Measurements from ENCODE around the gene COX11.

The COX11 gene

DNA sequence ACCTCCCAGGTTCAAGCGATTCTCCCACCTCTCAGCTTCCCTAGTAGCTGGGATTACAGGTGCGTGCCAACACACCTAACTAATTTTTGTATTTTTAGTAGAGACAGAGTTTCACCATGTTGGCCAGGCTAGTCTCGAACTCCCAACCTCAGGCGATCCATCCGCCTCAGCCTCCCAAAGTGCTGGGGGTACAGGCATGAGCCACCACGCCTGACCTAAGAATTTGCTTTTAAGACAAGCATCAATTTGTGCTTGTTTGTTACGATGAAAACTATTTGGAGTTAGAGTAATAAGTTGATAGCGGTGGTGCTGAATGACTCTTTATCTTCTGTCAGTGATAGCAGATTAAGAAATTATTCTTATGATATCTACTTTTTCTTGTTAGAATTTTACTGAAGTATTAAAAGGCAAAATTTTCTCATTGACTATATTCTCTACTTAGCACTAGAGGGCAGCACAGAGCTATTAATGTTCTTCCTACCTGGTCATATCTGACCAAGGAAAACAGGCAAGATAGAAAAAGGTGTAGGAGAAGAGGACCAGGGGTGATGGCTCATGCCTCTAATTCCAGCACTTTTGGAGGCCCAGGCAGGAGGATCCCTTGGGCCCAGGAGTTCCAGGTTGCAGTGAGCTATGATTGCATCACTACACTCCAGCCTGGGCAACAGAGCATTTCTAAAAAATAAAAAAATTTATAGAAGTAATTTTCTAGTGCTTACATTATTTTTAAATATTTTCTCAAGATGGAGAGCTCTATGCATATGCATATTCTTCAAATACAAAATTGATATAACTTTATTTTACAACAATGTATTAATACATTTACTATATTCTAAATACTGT, 24.6 kb upstream of the COX11 start:
- no peak overlapping the region for H3K4me3 ChIP-seq (ENCODE audit: low read depth, low read length)
- DNase-seq (ENCODE audit: low read depth), result peak; percentile 13
- TF ChIP-seq, protein P1, sequence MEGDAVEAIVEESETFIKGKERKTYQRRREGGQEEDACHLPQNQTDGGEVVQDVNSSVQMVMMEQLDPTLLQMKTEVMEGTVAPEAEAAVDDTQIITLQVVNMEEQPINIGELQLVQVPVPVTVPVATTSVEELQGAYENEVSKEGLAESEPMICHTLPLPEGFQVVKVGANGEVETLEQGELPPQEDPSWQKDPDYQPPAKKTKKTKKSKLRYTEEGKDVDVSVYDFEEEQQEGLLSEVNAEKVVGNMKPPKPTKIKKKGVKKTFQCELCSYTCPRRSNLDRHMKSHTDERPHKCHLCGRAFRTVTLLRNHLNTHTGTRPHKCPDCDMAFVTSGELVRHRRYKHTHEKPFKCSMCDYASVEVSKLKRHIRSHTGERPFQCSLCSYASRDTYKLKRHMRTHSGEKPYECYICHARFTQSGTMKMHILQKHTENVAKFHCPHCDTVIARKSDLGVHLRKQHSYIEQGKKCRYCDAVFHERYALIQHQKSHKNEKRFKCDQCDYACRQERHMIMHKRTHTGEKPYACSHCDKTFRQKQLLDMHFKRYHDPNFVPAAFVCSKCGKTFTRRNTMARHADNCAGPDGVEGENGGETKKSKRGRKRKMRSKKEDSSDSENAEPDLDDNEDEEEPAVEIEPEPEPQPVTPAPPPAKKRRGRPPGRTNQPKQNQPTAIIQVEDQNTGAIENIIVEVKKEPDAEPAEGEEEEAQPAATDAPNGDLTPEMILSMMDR (IDR thresholded peaks at IDR 0.05; ENCODE audit: low read depth, low read length, missing control alignments), result peak; percentile 43

DNA sequence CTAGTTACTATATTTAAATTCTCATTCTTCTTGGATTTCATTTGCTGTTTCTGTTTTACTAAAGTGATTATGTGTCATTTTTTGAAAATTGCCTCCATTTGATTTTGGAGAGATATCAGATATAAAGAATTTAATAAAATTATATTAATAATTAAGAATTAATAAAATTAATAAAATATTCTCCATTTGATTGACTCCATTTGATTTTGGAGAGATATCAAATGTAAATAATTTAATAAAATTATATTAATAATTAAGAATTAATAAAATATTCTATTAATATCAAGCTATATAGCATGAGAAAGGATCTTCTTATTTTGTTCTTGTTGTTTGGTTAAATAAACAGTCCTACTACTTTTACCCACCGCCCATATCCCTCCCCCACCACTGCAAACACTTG, 23.1 kb upstream of the COX11 start:
- H3K4me3 ChIP-seq (ENCODE audit: low read depth, low read length), result no peak overlapping the region
- TF ChIP-seq, protein P1 (IDR thresholded peaks at IDR 0.05; ENCODE audit: low read depth, low read length, missing control alignments), result no peak
- no peak for DNase-seq (ENCODE audit: low read depth)

DNA sequence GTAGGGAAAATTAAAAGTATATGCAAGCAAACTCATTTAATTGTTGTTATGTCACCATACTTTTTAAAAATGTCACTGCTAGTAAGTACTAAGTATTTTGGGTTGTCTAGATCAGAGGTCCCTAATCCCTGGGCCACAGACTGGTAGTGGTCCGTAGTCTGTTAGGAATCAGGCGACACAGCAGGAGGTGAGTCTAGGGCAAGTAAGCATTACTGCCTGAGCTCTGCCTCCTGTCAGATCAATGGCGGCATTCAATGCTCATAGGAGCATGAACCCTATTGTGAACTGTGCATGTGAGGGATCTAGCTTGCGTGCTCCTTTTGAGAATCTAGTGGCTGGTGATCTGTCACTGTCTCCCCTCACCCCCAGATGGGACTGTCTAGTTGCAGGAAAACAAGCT, 21.7 kb upstream of the COX11 start:
- no peak for DNase-seq (ENCODE audit: low read depth)
- TF ChIP-seq, protein P1 (IDR thresholded peaks at IDR 0.05; ENCODE audit: low read depth, low read length, missing control alignments), result no peak
- H3K4me3 ChIP-seq (ENCODE audit: low read depth, low read length), result no peak overlapping the region

DNA sequence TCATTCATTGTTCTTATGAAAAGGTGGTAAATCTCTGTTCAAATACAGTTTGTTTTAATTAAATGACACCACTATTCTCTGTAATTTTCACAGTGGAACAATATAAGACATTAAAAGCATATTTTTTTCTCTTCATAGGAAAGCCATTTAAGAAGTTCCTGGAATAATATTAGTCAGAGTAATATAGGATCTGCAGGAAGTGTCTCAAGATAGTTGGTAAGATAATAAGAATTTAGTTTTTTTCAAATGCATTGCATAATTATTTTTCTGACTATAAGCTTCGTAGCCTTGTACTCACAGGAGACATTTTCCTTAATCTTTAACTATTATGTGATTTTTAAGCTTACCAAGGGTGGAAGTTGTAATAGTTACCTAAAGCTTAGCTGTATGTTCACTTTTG, 17.0 kb upstream of the COX11 start:
- DNase-seq (ENCODE audit: low read depth), result no peak
- H3K4me3 ChIP-seq (ENCODE audit: low read depth, low read length), result no peak overlapping the region
- TF ChIP-seq, protein P1 (IDR thresholded peaks at IDR 0.05; ENCODE audit: low read depth, low read length, missing control alignments), result no peak

DNA sequence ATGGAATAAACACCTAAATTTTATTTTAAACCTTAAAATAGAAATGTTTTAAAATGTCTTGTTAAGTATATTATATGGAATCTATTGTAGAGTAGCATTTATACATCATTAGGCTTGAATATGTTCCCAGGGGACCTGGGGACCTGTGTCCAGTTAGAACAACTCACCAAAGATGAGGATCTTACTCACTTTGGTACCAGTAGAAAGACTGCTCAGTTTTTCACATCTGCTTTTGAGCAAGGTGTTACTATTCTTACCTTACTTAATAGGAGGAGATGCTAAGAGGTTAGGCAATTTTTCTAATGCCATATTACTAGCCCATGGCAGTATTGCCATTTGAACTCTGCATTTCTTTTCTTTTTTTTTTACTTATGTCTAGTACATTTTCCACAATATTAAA, 14.8 kb upstream of the COX11 start:
- TF ChIP-seq, protein P1 (IDR thresholded peaks at IDR 0.05; ENCODE audit: low read depth, low read length, missing control alignments), result no peak
- DNase-seq (ENCODE audit: low read depth), result no peak
- H3K4me3 ChIP-seq (ENCODE audit: low read depth, low read length), result no peak overlapping the region

DNA sequence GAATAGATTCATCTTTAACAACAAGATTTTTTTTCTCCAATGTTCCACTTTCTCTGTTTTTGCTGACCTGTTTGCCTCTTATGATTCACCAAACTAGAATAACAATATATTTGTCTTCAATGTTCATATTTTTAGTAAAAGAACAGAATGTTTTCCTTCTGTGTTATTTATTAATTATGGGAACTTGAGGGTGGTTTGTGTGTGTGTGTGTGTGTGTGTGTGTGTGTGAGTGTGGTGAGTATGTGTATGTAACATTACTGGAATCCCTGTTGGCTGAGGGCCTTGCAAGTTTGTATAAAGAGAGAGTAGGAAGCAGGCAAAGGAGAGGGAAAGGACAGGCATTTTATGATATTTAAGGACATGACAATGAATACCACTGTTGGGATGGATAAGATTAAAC, 13.9 kb upstream of the COX11 start:
- DNase-seq (ENCODE audit: low read depth), result no peak
- TF ChIP-seq, protein P1 (IDR thresholded peaks at IDR 0.05; ENCODE audit: low read depth, low read length, missing control alignments), result no peak
- no peak overlapping the region for H3K4me3 ChIP-seq (ENCODE audit: low read depth, low read length)

DNA sequence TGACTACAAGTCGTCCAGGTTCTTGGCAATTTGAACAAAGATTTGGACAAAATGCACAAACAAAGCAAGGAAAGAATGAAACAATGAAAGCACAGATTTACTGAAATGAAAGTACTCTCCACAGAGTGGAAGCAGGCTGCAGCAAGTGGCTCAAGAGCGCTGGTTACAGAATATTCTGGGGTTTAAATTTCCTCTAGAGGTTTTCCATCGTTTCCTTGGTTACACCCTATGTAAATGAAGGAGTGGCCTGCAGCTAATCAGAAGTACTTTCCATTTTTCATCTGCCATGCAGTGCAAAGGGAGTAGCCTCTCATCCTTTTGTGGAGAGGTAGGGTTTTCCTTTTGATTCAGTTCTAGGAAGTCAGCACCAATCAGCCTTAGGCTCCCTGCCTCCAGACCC, 11.9 kb upstream of the COX11 start:
- DNase-seq (ENCODE audit: low read depth), result no peak
- TF ChIP-seq, protein P1 (IDR thresholded peaks at IDR 0.05; ENCODE audit: low read depth, low read length, missing control alignments), result no peak
- no peak overlapping the region for H3K4me3 ChIP-seq (ENCODE audit: low read depth, low read length)
